ENCODE results near the gene SEMA3F.

Gene SEMA3F

DNA sequence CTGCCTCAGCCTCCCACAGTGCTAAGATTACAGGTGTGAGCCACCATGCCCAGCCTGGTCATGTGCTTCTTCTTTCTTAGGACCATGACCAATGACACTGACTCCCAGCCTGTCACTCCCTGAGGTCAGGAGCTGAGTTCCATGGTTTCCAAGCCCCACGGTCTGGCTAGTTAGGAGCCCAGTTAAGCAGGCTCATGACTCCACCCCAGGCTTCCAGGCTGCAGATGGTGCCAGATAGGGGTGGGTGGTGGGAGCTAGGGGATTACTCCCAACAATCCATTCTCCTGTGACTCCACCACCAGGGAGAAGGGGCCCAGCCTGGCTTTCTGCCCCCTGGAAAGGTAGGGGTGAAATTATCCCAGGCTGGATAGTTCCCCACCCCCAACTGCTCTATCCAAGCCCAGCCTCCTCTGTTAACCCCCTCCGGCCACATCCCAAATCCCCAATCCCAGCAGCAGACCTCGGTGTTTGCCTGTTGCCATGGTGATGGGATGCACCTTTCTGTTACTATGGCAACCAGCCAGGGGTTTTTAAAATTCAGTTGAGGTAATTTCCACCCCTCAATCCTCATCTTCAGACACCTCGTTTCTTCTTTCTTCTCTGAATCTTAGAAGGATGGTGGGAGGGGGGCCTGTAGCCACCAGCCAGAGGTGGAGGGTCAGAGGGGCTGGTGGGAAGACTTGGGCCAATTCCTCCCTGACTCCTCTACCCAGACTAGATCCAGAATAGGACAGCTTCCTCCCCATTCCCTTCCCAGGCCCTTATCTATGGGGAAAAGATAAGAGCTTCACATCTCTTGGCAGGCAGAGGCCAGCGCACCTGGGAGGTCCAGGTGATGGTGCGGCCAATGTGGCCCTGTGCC is 22.5 kb upstream of the SEMA3F start:
- DNase-seq, result no peak

DNA sequence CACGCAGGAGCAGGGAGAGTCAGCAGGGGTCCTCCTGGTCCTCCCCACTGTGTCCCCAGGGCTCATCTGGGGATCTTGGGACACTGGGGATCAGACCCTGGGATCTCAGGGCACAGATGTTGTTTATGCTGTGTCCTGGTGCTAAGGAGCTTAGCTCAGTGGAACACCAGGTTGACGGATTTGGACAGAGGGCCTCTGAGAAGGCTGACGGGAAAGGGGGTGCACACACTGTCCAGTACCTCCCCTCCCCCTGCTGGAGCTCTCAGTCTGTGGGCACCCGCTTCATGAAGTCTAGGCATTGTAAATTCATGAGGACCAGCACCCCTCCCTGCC is 21.9 kb upstream of the SEMA3F start:
- DNase-seq, result no peak

DNA sequence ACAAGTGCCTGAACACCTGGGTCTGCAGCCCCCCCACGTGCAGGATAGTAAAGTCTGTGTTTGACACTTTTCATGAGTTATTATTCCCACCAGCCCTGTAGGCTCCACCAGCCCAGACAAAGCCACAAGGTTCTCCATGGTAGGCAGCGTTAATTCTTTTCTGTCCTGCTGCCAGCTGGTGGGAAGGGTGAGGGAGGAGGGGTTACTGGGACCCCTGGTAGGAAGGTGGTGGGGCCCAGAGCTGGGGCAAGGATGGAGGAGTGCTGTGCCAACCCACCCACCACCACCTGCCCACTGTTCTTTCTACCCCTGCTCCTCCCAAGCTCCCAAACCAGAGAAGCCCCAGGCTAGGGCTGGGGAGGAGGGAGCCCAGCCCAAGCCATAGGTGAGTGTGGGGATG is 20.8 kb upstream of the SEMA3F start:
- no peak for DNase-seq

DNA sequence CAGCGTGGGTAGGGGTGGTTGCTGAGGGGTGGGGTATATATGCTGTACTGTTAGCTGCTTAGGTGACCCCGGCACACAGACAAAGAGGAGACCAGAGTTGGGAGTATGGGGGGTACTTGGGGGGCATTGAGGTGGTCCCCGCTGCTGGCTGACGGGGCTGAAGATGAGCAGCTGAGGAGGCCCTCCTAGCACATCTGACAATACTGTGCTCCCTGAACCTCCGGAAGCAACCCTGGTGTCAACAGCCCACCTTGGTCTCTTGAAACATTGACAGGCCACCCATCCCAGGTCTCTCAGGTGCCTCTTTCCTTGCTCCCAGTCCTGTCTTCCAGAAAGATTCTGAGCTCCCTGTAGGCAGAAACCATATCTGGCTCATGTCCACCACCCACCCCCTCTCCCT is 19.2 kb upstream of the SEMA3F start:
- DNase-seq, result no peak

DNA sequence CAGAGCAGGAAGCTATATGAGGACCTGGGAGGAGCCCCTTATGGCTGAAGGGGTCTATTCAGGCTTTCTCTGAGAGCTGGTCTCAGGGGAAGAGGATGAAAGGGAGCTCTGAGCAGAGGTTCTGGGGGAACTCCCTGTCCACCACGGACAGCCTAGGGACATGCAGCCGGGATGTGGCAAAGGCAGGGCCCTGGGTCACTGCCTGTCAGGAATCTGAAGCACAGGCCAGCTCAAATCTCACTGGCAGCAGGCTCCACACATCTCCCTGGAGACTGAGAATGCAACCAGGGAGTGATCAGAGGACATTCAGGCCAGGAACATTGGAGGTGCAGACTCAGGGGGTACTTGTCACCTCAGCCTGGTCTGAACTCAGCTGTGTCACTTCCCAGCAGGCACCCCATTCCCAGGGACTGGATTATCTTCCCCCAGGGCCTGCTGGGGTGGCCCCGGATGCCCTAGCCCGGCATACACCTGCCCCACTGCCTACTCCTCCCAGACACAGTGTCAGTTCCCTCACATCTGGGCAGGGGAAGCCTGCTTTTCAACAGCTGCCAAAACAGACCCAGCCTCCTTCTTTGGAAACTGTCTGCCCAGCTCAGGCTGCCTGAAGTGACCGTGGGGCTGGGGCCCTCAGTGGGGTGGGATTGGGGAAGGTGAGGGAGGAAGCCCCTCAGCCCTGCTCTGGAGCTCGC is 18.3 kb upstream of the SEMA3F start:
- DNase-seq, result no peak

DNA sequence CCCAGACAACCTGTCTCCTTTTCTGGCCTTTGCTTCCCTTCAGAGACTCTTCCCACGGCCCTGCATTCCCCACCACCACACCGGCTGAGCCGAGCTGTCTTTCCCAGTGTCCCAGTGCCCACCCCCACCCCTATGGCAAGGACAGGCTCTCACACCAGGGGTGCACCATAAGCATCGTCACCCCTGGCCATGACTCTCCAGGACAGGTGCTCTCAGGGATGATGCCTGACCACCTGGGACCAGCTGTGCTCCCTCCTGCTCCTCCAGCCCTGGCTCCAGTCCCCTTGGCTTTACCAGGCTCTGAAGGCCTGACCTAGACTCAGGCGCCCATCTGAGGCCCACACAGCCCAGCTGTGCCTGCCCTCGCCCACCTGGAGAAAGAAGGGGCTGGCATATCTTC is 17.6 kb upstream of the SEMA3F start:
- no peak for DNase-seq

DNA sequence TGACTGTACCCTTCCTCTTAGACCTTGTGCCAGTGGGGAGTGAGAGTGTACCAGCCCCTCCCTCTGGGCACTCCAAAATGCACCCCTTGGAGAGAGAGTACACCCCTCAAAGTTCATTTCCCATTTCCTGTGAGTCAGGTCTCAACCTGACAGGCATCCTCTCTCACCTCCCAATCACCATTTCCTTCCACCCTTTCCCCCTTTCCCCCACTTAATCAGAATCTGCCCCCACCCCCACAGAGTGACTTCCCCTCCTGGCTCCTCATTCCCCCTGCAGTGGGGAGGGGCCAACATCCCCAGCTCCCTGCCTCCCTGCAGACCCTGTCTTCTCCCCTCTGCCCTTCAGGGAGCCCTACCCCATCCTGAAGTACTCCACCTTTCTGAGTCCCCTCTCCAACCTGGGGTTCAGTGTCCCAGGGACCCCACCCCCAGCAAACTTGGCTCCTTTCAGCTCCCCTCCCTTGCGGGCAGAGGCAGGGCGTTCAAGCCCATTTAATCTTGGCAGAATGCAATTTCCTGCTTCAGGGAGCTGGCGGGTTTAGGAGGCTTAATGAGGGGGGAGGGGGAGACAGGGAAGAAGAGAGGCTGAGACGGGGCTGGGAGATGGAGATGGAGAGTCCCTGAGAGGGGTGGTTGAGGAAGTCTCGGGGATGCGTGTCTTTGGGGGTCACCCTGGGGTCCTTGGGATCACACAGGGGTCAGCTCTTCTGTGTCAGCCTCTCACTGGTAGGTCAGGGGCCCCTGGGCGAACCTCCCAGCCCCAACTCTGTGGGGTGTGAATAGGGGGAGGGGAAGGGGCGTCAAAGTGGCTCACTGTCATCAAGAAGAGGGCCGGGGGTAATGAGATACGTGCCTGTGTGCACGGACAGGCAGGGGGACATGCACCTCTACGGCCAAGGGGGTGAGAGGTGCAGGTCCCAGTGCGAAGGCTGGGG is 16.6 kb upstream of the SEMA3F start:
- no peak for DNase-seq

DNA sequence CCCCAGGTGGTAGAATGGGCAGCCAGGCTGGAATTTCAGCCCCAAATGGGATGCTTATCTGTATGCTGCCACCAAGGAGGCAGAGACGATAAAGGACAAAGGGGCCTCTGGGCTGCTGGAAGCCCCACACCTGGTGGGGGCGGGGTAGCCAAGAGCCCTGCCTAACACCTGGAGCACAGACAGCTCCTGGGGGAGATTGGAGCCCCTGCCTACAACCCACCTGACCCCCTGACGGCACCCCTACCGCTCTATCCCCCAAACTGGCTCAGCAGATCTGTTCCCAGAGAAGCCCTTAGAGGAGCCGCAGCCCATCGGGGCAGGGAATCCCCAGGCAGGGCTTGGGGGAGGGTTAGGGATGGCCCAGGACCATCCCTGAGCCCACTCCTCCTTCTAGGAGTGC is 15.8 kb upstream of the SEMA3F start:
- no peak for DNase-seq

DNA sequence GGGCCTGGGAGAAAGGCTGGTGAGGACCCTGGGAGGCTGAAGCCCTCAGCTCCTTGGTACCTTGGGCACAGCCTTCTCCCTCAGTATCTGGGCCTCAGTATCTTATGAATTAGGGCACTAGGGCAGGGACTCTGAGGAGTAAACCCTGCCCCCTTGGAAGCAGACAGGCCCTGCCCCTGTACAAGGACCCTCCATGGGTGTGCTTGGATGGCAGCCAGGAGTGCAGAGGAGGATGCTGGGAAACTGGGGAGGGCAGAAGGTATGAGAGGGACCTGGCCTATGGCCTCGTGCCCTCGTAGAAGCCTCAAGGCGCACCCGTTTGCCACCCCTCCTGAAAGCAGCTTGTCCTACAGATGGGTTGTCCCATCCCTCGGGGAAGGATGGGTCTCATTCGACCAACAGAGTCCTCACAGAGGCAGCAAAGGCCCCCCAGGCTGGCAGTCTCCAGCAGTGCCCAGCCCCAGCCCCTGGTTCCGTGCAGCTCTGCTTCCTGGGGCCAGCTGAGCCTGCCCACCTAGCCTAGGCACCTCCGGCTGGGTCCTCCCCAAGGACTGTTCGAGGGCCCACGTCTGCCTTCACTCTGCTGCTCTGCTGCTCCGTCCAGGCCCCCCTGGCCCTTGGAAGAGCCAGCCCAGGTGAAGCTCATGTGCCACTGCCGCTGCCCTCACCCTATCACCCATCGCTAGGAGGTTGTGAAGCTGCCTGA is 15.3 kb upstream of the SEMA3F start:
- DNase-seq, result no peak

DNA sequence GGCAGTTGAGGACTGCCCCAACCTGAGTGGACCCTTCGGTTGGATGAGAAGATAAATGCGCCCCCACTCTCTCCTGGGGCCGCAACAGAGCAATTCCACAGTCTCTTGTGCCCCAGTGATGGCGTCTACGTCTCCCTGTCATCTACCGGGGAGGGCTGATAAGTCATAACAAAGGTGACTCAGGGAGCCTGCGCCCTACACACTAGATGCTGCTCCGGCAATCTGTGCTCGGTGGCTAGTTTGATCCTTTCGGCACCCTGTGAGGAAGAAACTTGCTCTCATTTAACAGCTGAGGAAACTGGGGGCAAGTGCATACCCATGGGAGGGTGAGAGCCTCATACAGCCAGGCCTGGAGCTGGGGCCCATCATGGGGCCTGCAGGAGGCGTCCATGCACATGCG is 14.1 kb upstream of the SEMA3F start:
- DNase-seq, result no peak

DNA sequence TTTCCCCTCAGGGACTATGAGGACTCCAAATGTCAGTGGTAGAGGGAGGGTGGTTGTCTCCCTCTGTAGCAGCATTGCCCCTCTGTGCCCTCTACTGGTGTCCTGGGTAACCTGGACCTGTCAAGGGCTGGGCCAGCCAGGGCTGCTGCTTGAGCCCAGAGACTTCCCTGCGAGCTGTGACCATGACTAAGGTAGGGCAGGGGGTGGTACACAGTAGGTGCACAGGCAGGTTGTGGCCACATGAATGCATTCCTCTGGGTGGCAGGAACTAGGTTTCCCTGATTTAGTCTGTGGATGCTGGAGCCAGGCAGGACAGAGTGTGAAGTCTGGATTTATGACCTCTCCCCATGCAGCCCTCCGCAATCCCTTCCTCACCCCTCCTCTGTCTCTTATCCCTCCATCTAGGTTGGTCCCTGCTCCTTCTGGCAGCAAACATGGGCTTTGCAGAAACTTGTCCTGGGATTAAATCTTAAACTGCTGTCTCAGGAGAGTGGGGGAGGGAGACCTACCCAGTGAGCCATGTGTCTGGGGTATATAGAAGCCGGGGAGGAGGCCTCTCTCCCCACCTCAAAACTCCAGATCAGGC is 8.7 kb upstream of the SEMA3F start:
- no peak for DNase-seq

DNA sequence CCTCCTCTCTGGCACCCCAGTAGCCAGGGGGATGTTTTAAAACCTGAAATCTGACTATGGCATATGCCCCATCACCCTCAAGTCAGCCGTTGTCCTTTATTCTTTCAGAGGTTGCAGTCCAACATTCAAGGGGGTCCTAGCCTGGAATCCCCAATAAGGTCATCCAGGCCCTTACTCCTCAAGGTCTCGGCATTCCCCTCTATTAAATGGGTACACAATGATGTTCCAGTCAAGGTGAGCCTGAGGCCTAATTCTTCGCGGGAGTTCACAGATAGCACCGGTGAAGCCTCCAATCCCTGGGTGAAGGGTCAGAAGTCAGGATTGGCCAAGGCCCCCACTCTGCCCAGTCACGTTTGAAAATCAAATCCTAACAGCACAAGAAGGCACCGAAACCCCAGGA is 8.1 kb upstream of the SEMA3F start:
- DNase-seq, result no peak

DNA sequence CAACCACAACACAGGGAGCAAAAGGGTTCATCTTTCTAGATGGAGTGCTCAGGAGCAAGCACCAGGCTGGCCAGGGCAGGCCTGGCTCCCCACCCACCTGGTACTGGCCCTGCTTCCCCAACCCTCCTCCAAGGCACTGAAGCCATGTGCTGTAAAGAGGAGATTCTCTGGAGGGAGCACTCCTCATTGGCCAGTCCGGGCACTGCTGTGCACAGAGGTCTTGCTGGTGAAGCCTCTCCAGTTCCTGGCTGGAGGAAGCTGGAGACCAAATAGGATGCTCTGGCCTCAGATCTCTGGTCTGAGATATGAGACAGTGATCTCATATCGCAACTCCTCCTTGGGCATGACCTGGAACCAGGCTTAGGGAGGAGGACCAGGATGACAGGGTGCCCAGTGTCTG is 7.7 kb upstream of the SEMA3F start:
- DNase-seq, result no peak

DNA sequence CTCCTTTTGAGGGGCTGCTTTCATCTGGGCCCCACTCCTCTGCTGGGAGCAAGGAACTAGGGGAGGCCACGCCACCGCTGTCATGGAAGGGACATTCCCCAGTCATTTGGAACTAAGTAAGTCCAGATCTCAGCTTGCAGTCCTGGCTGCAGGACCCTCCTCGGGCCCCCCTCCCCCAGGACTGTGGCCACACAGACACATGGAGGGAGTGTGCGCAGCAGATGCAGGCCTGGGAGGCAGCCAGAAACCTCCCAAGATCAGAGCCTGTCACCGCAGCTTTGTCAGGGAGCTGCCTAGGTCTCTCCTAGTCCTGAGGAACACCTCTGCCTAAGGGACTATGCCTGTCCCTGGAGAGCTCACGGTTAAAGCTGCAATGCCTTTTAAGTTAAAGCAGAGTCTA is 7.3 kb upstream of the SEMA3F start:
- no peak for DNase-seq

DNA sequence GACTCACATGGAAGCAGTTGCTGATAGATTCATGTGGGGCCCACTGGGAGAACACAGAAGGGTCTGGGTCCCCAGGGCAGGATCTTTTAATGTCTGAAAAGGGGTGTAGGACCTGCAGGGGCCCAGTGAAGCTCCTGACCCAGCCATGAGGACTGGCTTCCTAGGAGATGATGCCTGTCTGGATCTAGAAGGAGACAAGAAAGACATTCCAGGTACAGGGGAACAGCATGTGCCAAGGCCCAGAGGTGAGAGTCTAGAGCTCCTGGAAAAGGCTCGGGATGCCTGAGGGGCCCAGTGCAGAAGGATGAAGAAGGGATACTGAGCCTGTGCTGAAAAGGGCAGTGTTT is 4.7 kb upstream of the SEMA3F start:
- DNase-seq, result no peak

DNA sequence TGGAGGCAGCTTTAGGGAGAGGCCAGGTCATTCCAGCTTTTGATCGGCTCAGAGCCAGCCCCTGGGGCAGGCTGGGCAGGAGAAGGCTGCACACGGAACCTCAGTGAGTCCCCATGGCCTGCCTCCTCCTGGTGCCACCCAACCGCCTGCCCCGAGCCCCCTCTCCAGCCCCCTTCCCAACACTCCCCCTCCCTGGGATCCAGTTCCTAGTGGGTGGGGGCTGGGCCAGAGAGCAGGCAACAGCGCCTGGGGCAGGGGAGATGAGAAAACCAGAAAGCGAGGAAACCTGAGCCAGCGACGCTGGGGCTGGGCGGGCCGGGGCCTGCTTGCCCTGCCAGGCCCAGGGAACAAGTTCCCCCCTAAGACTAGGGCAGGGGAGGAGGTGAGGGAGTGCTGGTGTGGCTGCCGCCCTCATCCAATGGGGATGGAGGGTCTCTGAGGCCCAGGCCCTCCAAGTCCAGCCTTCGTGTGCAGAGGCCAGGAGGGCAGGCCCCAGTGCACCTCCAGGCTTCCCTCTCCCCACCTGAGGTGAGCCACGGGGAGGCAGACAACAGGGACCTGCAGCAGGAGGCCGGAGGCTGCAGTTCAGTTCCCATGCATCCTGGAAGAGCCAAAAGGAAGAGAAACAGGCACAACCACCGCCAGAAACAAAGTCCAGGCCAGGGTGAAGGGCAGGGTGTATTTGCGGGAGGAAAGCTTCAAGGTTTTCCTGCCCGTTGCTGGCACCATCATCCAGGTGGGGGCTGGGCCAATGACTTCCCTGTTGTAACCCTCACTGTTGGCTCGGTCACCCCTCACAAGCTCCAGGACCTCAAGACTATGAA is 4.0 kb upstream of the SEMA3F start:
- no peak for DNase-seq

DNA sequence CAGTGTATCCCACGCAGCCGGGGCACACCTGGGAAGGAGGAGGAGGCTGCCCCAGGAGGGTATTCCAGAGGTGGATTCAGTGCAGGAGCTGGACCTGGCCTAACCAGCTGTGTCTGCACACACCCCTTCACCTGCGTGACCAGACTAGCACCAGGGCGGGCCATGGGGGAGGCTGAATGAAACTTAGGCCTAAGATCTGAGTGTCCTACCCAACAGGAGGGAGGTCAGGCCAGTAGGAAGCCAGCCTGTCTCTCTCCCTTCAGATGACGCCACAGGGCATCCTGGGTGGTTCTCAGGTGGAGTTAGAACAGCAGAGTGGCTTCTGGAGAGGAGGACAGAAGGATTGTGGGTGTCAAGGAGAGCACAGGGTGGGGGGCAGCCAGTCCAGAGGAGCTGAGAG is 3.4 kb upstream of the SEMA3F start:
- DNase-seq, result no peak

DNA sequence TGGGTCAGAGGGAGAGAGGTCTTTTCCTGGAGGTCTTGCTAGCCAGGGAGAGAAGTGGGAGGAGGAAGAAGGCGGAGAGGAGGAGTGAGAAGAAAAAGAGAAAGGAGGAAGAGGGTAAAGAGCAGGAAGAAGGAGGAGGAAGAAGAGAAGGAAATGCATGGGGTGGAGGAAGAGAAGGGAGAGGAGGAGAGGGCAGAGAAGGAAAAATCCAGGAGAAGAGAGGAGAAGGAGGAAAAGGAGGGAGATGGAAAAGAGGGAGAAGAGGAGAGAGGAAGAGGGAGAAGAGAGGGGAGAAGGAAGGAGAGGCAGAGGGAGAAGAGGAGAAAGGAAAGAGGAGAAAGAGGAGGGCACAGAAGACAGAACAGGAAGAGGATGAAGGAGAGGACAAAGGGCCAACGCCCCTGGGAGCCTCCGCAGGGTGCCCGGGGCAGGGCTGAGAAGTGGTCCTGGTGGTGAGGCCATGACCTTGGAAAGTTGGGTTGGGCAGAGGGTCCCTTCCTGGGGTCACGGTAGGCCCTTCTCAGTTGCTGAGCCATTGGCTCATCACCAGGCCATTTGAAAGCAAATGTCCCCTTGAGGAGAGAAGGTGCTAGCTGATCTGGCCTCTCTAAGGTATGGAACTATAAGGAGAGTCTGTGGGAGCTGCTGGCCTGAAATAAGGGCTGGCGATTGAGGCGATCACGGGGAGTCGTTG is 1.2 kb upstream of the SEMA3F start:
- no peak for DNase-seq

DNA sequence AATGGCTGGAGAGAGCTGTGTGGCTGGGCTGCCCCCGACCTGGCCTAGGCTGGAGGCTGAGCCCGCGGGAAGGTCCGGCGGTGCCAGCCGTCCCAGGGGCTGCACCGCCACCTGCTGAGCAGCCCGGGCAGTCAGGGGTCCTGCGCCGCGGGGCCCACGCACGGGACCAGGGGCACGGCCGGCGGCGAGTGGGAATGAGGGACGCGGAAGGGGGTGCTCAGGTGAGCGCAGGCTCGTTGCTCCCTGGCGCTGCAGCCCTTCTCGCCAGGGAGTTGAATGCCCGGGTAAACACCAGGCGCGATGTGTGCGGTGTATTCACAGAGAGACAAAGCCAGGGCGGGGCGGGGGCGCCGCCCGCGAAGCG is 666 bp upstream of the SEMA3F start:
- no peak for DNase-seq

DNA sequence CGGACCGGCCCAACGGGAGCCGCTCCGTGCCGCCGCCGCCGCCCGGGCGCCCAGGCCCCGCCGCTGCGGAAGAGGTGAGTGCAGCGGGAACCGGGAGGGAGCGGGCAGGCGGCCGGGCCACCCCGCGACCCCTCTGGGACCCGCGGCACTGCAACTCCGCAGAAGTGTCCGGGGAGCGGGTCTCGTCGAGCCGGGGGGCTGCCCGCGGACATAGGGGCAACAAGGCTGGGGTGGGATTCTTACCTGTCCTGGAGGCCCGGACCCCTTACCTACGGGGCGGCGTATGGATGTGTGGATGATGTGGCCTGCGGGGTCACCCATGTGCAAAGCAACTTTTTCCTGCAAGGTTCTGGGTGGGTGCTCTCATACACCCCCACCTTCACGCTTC is 361 bp downstream of the SEMA3F start:
- DNase-seq, result no peak

DNA sequence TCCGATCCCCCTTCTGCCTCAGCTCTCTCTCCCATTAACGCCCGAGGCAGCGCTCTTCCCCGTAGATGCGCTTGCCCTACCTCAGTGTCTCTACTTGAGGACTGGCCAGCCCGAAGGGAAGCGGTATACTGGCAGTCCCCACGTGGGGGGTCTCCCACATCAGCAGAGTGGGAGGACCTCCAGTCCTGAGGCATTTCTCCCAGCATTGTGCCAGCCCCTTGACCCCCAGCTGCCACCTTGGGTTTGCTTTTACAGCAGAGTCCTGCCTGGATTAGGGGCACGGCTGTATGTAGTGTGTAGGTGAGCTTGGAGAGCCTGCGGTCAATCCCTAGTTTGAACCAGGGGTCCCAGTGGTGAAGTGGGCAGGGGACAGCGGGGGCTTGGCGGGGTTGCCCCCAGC is 767 bp downstream of the SEMA3F start:
- no peak for DNase-seq

Measured in effector CD4-positive, alpha-beta T cell (primary cell).